ENCODE results near the gene TET3.

Gene TET3

DNA sequence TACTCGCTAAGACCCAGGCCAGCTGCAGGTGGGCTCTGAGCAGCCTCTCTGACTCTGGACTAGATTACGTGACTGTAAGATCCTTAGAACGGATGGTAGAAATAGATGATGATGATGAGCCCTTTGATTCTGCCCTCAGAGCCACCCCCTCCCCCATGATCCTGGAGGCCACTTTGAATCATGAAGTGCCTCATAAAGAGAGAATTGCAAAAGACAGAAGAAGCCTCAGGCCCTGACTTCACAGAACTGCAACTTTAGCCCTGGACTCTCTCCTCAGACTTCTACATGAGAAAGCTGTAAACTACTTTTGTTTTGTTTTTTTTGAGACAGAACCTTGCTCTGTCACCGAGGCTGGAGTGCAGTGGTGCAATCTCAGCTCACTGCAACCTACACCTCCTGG lies 15.4 kb upstream of the TET3 start:
- Histone ChIP-seq H3K9me2 (replicated peaks; ENCODE audit: control insufficient read depth, low read length) (no peaks in the 10 kb centered on the region), H3K4me1 (ENCODE audit: control insufficient read depth, low read length) (peaks cover 15% of the 10 kb centered on the region), H3K27ac (ENCODE audit: low read depth, low read length) (no peak overlapping the region), H3K9me3 (ENCODE audit: control insufficient read depth, insufficient read depth, low read length) (no peaks in the 10 kb centered on the region), H3K4me2 (ENCODE audit: low read length) (no peak overlapping the region), H4K20me1 (ENCODE audit: control insufficient read depth, insufficient read depth, low read depth, low read length) (no peaks in the 10 kb centered on the region), H3K79me2 (ENCODE audit: control insufficient read depth, low read length) (no peaks in the 10 kb centered on the region), H3K4me3 (ENCODE audit: low read length) (no peak overlapping the region), H3F3A (ENCODE audit: control insufficient read depth, insufficient read depth) (no peaks in the 10 kb centered on the region), H3K36me3 (ENCODE audit: control insufficient read depth, low read length) (no peaks in the 10 kb centered on the region), H3K27me3 (ENCODE audit: control insufficient read depth, low read length) (no peaks in the 10 kb centered on the region)
- TF ChIP-seq EZH2phosphoT487 (IDR thresholded peaks at IDR 0.05; ENCODE audit: borderline replicate concordance, low read length): no peak
- TF ChIP-seq, protein P1, sequence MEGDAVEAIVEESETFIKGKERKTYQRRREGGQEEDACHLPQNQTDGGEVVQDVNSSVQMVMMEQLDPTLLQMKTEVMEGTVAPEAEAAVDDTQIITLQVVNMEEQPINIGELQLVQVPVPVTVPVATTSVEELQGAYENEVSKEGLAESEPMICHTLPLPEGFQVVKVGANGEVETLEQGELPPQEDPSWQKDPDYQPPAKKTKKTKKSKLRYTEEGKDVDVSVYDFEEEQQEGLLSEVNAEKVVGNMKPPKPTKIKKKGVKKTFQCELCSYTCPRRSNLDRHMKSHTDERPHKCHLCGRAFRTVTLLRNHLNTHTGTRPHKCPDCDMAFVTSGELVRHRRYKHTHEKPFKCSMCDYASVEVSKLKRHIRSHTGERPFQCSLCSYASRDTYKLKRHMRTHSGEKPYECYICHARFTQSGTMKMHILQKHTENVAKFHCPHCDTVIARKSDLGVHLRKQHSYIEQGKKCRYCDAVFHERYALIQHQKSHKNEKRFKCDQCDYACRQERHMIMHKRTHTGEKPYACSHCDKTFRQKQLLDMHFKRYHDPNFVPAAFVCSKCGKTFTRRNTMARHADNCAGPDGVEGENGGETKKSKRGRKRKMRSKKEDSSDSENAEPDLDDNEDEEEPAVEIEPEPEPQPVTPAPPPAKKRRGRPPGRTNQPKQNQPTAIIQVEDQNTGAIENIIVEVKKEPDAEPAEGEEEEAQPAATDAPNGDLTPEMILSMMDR (IDR thresholded peaks at IDR 0.05; ENCODE audit: low read depth, low read length, poor library complexity, severe bottlenecking): no peak

DNA sequence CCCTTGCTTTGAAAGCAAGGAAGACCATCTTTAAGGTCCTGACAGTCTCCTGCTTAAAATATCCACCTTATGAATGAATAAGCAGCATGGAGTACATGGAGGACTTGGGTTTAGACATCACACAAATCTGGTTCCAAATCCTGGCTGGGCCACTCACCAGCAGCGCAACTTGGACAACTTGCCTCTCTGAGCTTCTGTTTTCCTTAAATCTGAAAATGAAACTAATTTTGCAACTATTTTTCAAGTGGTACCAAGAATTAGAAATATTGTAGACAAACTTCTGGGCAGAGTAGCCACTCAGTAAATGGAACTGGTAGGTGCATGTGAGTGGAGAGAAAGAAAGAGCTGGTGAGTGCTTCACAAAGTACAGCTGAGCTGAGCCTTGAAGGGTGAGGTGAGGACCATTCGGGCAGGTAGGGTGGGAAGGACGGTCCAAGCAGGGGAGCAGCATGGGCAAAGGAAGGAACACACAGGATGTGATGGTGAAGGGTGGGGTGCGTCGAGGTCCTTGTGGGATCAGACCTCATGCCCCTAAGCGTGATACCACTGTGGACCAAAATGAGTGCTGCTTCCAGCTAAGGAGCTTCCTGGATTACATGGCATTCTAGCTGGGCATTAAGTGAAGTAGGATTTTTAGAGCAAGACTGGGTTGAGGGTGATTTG lies 14.4 kb upstream of the TET3 start:
- H3K79me2 ChIP-seq (ENCODE audit: control insufficient read depth, low read length): no peaks in the 10 kb centered on the region
- H4K20me1 ChIP-seq (ENCODE audit: control insufficient read depth, insufficient read depth, low read depth, low read length): no peaks in the 10 kb centered on the region
- no peaks in the 10 kb centered on the region for H3K36me3 ChIP-seq (ENCODE audit: control insufficient read depth, low read length)
- no peak overlapping the region for H3K4me3 ChIP-seq (ENCODE audit: low read length)
- peaks cover 15% of the 10 kb centered on the region for H3K4me1 ChIP-seq (ENCODE audit: control insufficient read depth, low read length)
- H3K4me2 ChIP-seq (ENCODE audit: low read length): no peak overlapping the region
- TF ChIP-seq EZH2phosphoT487 (IDR thresholded peaks at IDR 0.05; ENCODE audit: borderline replicate concordance, low read length): no peak
- TF ChIP-seq, protein P1 (IDR thresholded peaks at IDR 0.05; ENCODE audit: low read depth, low read length, poor library complexity, severe bottlenecking): no peak
- no peaks in the 10 kb centered on the region for H3F3A ChIP-seq (ENCODE audit: control insufficient read depth, insufficient read depth)
- H3K27ac ChIP-seq (ENCODE audit: low read depth, low read length): no peak overlapping the region
- H3K9me2 ChIP-seq (replicated peaks; ENCODE audit: control insufficient read depth, low read length): no peaks in the 10 kb centered on the region
- no peaks in the 10 kb centered on the region for H3K27me3 ChIP-seq (ENCODE audit: control insufficient read depth, low read length)
- no peaks in the 10 kb centered on the region for H3K9me3 ChIP-seq (ENCODE audit: control insufficient read depth, insufficient read depth, low read length)

DNA sequence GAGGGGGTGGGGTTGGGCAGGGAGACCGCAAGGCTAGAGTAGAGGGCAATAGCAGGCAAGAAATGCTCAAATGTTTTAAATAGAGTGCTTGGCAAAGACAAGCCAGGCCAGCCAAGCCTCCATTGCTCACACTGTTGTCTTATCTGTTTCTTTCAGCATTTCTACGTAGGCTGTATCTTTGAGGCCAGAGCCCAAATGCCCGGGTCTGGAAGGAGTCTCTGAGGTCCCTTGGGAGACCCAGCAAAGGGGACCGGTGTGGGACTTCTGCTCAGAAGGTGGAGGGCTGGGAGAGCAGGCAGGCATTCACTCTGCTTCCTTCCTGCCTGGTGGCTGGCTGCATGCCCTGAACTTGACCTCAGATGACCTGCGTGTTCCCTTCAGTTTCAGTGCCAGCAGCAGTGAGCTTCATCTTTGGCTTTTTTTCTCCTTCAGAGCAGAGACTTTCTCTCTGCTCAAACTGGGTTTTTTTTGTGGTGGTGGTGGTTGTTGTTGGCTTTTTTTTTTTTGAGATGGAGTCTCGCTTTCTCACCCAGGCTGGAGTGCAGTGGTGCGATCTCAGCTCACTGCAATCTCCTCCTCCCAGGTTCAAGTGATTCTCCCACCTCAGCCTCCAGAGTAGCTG lies 13.7 kb upstream of the TET3 start:
- H3K4me1 ChIP-seq (ENCODE audit: control insufficient read depth, low read length): peaks cover 15% of the 10 kb centered on the region
- H3K27ac ChIP-seq (ENCODE audit: low read depth, low read length): no peak overlapping the region
- H3K27me3 ChIP-seq (ENCODE audit: control insufficient read depth, low read length): no peaks in the 10 kb centered on the region
- no peak overlapping the region for H3K4me2 ChIP-seq (ENCODE audit: low read length)
- no peak overlapping the region for H3K4me3 ChIP-seq (ENCODE audit: low read length)
- no peaks in the 10 kb centered on the region for H3K36me3 ChIP-seq (ENCODE audit: control insufficient read depth, low read length)
- no peaks in the 10 kb centered on the region for H4K20me1 ChIP-seq (ENCODE audit: control insufficient read depth, insufficient read depth, low read depth, low read length)
- no peaks in the 10 kb centered on the region for H3K9me2 ChIP-seq (replicated peaks; ENCODE audit: control insufficient read depth, low read length)
- no peak for TF ChIP-seq EZH2phosphoT487 (IDR thresholded peaks at IDR 0.05; ENCODE audit: borderline replicate concordance, low read length)
- TF ChIP-seq, protein P1 (IDR thresholded peaks at IDR 0.05; ENCODE audit: low read depth, low read length, poor library complexity, severe bottlenecking): no peak
- H3F3A ChIP-seq (ENCODE audit: control insufficient read depth, insufficient read depth): no peaks in the 10 kb centered on the region
- H3K79me2 ChIP-seq (ENCODE audit: control insufficient read depth, low read length): no peaks in the 10 kb centered on the region
- no peaks in the 10 kb centered on the region for H3K9me3 ChIP-seq (ENCODE audit: control insufficient read depth, insufficient read depth, low read length)
